HCT116 (cell line): ENCODE data around the gene CERCAM.

Experiments used
- EZH2 ChIP-seq: fragments of 200-600 bp; sonication (generic); IDR thresholded peaks from 2 replicates; pipeline ENCODE4 v1.6.1; 2017; ENCODE audit warnings: antibody characterized with exemption, mixed run types
- EZH2phosphoT487 ChIP-seq: fragments of 200-600 bp; IDR thresholded peaks from 2 replicates; pipeline ENCODE4 v1.6.1; 2018; ENCODE audit warnings: antibody characterized with exemption, borderline replicate concordance
- POLR2A ChIP-seq: IDR thresholded peaks from 2 replicates; pipeline ENCODE4 v1.7.0; 2011; ENCODE audit warnings: borderline replicate concordance; ENCODE audit not compliant: insufficient read depth, insufficient read length; ENCODE audit errors: extremely low read depth
- POLR2AphosphoS5 ChIP-seq: IDR thresholded peaks from 2 replicates; pipeline ENCODE4 v1.6.1; 2011; ENCODE audit warnings: mild to moderate bottlenecking, low read depth, low read length, moderate library complexity
- SIN3A ChIP-seq: IDR thresholded peaks from 2 replicates; pipeline ENCODE4 v1.6.1; 2012; ENCODE audit warnings: low read depth
- TCF7L2 ChIP-seq: IDR thresholded peaks from 2 replicates; pipeline ENCODE4 v1.7.0; 2011; ENCODE audit warnings: borderline replicate concordance, inconsistent platforms; ENCODE audit not compliant: insufficient read depth, insufficient read length; ENCODE audit errors: extremely low read depth
- ZNF274 ChIP-seq: fragments of 200-500 bp; sonication (Bioruptor generic); IDR thresholded peaks from 2 replicates; pipeline ENCODE4 v1.6.1; 2014; ENCODE audit warnings: mild to moderate bottlenecking, low read depth, low read length, inconsistent platforms
- TF ChIP-seq, protein P1 (sequence below), 3 experiments: fragments of 200-600 bp in 1 of 3; sonication (generic) in 1 of 3; IDR thresholded peaks in 2 of 3; conservative IDR thresholded peaks in 1 of 3; 2 replicates each; pipeline ENCODE4 v1.5.1; 2012 to 2017; ENCODE audit warnings: low read depth in 2 of 3, low read length in 2 of 3, antibody characterized with exemption in 1 of 3, borderline replicate concordance in 1 of 3, control low read depth in 1 of 3, mild to moderate bottlenecking in 1 of 3, mixed read lengths in 1 of 3, mixed run types in 1 of 3, moderate library complexity in 1 of 3; ENCODE audit not compliant: insufficient read depth in 1 of 3

GRCh38 chr9:128404560-128404959 is 16.1 kb upstream of the CERCAM start:
- TF ChIP-seq POLR2A (no peak), EZH2 (no peak), SIN3A (no peak), POLR2AphosphoS5 (no peak), ZNF274 (no peak), EZH2phosphoT487 (no peak), TCF7L2 (no peak)
- TF ChIP-seq, protein P1, sequence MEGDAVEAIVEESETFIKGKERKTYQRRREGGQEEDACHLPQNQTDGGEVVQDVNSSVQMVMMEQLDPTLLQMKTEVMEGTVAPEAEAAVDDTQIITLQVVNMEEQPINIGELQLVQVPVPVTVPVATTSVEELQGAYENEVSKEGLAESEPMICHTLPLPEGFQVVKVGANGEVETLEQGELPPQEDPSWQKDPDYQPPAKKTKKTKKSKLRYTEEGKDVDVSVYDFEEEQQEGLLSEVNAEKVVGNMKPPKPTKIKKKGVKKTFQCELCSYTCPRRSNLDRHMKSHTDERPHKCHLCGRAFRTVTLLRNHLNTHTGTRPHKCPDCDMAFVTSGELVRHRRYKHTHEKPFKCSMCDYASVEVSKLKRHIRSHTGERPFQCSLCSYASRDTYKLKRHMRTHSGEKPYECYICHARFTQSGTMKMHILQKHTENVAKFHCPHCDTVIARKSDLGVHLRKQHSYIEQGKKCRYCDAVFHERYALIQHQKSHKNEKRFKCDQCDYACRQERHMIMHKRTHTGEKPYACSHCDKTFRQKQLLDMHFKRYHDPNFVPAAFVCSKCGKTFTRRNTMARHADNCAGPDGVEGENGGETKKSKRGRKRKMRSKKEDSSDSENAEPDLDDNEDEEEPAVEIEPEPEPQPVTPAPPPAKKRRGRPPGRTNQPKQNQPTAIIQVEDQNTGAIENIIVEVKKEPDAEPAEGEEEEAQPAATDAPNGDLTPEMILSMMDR (IDR thresholded peaks at IDR 0.05 in 2 of 3, conservative IDR thresholded peaks at IDR 0.05 in 1 of 3; ENCODE audit: borderline replicate concordance in 1 of 3, insufficient read depth in 1 of 3, low read depth in 2 of 3, low read length in 2 of 3) = no peak
